SIG-M5 (cell line): ENCODE results near the gene HLA-DQA2.
"Not testable (repeated sequence)": the region's sequence is repeated elsewhere in the genome, so short reads cannot be mapped to it uniquely, and the experiment has no call there.

Experiments used
- DNase-seq: peaks from one replicate; lab custom pipeline; 2025; lab: John Stamatoyannopoulos, UW

The HLA-DQA2 gene

DNA sequence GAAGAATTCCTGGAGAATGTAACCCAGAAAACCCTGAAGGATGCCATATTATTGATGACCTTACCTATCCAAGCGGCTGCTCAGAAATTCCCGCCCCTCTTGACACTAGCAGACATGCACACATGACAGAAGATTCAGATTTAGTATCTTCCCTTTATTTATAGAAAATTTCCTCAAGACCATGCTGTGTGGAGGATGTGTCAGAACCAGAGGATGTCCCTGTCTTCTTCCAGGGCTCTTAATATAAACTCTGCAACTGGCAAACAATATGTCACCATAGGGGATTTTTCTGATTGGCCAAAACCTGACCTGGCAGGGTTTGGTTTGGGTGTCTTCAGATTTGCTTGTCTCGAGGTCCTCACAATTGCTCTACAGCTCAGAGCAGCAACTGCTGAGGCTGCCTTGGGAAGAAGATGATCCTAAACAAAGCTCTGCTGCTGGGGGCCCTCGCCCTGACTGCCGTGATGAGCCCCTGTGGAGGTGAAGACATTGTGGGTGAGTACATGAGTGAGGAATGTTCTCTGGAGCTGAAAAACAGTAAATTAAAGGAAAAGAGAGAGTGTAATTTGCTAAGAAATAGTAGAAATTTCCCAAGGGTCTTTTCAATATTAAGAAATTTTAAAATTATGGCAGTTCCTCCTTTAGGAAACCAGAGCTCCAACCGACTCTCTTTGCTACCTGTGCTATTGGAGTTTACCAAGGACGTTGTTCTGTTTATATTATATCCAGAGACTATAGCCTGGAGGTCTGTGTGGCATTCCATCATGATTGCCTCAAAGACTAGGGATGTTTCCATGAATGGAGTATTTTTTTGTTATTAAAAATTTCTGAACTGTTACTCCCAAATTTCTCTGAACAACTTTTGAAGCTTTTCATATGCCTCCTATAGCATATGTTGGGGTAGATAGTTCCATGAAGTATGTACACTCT, at the start of gene HLA-DQA2:
Gene HLA-DQA2, plus strand, starts transcription at position 361 of the 930 bp plus-strand sequence. Its CDS starts 53 bp downstream, at position 414.
- no peak for DNase-seq

DNA sequence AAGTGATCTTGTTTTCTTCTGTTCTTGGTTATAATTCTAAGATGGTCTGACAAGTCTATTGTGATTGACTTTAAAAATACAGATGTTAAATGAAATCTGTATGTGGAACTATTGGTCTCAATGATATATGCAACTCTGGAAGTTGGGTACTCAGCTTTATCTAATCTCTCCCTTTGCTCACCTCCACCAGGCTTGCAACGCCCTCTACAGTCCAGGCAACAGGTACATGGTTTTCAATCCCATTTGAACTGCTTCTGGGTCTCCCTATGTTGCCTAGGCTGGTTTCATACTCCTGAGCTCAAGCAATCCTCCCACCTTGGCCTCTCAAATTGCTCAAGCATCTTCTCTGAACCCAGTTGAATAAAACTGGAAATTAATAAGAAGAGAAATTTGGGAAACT, 49.2 kb upstream of the HLA-DQA2 start:
- no peak for DNase-seq

- DNase-seq = no peak
Observed at GRCh38 chr6:32697031-32697430, 44.2 kb upstream of the HLA-DQA2 start.

DNA sequence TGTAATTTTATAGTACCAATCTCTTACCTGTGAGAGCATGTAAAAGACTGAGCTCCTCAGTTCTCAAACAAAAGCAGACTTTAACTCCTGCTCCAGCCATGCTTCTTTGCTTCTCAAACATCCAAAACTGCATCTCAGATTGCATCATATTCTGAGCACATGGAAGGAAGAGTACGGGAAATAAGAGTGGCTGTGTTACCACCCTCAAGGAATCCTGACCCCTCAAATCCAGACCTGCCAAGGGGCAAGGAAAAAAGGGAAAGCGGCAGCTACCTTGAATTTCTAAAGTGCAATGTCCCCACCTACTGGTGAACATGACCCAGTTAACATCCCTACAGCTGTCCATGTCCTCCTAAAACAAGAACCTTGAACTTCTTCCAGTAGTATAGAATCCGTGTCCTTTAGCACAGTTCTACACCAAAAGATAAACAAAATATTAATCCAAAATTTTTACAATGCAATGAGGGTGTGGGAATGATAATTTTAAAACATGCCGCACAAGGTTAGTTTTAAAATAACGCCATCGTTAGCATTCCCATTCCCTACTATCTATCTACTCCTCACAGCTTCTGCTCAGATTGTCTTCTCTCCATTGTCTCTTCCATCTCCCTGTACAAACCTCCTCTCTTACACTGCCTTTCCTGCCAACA, 40.7 kb upstream of the HLA-DQA2 start:
- DNase-seq = no peak

DNA sequence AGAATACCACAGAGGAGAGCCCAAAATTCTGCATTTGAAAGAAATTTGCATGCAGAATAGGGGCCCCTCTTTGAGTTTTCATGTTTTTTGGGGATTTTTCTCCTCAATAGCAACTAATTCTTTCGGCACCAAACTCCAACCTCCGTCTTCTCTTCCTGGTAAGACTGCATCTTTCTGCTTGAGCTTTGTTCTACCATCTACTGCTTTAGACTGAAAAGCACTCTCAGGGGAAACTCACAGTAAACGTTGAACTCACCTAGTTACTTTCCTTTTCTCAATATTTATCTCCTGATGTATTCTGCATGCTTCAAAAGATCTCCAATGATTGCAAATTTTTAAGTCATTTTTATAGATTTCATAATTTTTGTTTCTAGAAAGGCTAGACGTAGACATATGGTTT, 37.8 kb upstream of the HLA-DQA2 start:
- DNase-seq = no peak

DNA sequence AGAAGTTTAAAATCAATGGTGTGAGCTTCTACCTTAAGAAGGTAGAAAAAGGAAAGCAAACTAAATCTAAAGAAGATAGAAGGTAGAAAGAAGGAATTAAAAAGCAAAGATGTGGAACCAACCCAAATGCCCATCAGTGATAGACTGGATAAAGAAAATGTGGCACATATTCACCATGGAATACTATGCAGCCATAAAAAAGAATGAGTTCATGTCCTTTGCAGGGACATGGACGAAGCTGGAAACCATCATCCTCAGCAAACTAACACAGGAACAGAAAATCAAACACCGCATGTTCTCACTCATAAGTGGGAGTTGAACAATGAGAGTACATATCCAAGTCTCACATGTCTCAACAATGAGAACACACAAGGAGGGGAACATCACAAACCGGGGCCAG, 36.0 kb upstream of the HLA-DQA2 start:
- DNase-seq = not testable (repeated sequence)

- no peak for DNase-seq
Observed at GRCh38 chr6:32709625-32710024, 31.6 kb upstream of the HLA-DQA2 start.

GRCh38 chr6:32713241-32713640, 27.9 kb upstream of the HLA-DQA2 start:
- DNase-seq = no peak

GRCh38 chr6:32716396-32716795, 24.8 kb upstream of the HLA-DQA2 start:
- DNase-seq = no peak

GRCh38 chr6:32718879-32719278, 22.3 kb upstream of the HLA-DQA2 start:
- no peak for DNase-seq

GRCh38 chr6:32738126-32738525, 3.1 kb upstream of the HLA-DQA2 start:
- no peak for DNase-seq

DNA sequence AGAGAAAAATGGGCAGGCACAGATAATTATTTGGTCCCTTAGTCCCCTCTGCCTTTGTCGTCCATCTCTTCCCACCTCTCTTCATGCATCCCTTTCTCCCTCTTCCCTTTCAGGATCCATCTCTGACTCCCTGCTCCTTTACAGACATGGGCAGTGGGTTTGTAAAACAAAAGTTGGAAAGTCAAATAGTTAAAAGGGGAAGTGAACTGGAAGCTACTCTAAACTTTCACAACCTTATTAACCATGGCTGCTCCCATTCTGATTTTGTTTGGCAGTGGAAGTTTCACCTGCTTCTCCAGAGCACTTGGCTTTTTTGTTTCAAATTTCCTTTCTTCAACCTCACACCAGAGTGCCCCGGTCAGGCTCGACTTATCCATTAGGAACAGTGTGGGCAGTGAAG, 1.2 kb downstream of the HLA-DQA2 start:
- no peak for DNase-seq

DNA sequence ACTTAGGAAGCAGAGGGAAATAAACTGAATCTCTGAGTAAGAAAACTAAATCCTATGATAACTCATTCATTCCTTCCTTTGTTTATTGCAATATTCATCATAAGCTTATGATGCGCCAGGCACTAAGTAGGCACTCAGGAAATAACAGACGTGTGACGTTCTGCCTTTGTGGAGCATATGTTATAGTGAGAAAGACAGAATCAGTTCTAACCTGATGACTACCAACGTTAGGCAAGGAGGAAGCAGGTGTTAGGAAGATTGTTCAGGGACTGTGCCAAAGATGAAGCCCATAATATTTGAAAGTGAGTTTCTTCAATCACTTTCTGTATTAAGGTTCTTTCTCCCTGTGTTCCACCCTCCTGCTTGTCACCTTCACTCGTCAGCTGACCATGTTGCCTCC, 3.6 kb downstream of the HLA-DQA2 start:
- no peak for DNase-seq

GRCh38 chr6:32745649-32746048, 4.5 kb downstream of the HLA-DQA2 start:
- not testable (repeated sequence) for DNase-seq

- no peak for DNase-seq
Observed at GRCh38 chr6:32752580-32752979, 11.4 kb downstream of the HLA-DQA2 start.

GRCh38 chr6:32759669-32760068, 18.5 kb downstream of the HLA-DQA2 start:
- DNase-seq = no peak

GRCh38 chr6:32761072-32761471, 19.9 kb downstream of the HLA-DQA2 start:
- no peak for DNase-seq

- DNase-seq = no peak
Observed at GRCh38 chr6:32761548-32761947, 20.4 kb downstream of the HLA-DQA2 start.

DNA sequence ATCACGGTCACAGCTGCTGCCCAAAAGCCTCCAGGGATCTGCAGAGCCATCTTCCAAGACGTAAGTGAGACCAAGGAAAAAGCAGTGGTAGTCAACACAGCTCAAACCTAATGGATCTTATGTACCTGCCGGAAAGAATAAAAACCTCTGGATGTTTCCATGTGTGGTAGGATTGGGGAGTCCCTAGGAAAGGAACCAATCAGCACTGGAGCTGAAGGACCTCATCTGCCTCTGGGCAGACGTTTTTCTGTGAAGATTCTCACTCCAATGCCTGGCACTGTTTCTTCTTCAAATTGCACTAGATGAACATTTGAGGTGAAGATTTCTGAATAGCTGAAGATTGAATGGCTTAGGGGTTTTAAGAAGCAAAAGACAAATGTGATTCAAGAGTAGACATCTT, 22.2 kb downstream of the HLA-DQA2 start, which contains the start of gene HLA-DQB2:
Gene HLA-DQB2, minus strand, starts transcription at position 112 of the 400 bp plus-strand sequence. Its CDS starts 62 bp downstream, at position 50.
- DNase-seq = no peak

- no peak for DNase-seq
Observed at GRCh38 chr6:32764048-32764447, 22.9 kb downstream of the HLA-DQA2 start.

DNA sequence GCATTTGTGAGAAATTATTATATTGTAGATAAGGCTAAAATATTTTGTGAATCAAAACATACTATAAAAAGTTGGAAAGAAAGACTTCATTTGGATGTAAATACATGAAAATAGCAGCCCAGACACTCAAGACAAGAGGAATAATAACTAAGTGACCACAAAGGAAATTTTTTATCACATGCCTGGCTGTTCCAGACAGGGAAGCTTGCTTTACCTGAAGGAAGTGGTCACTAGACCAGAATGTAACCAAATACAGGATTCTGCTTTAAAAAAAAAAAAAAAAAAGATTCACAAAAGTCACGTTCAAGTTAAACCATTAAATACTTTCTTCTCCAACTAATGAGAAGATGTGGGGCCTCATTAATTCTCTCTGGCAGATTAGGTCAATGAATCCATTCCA, 31.5 kb downstream of the HLA-DQA2 start:
- no peak for DNase-seq

GRCh38 chr6:32774426-32774825, 33.2 kb downstream of the HLA-DQA2 start:
- no peak for DNase-seq

- no peak for DNase-seq
Observed at GRCh38 chr6:32775071-32775470, 33.9 kb downstream of the HLA-DQA2 start.
